ENCODE results near the gene PKIB.

Gene PKIB, protein sequence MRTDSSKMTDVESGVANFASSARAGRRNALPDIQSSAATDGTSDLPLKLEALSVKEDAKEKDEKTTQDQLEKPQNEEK

GRCh38 chr6:122609881-122610689 is at the start of gene PKIB:
Gene PKIB, plus strand, starts transcription at chr6:122610405. Its CDS starts 107,390 bp downstream, at chr6:122717795.
- no peak for TF ChIP-seq CTCF (IDR thresholded peaks at IDR 0.05; ENCODE audit: low read length, missing control alignments)
- peak within 1 kb of the TSS; percentile 57 for H3K4me3 ChIP-seq (replicated peaks; ENCODE audit: low read depth, low read length)
- DNase-seq (ENCODE audit: low read depth) = peak; percentile 55

GRCh38 chr6:122563364-122564052 is 46.7 kb upstream of the PKIB start:
- DNase-seq (ENCODE audit: low read depth) = no peak
- no peak overlapping the region for H3K4me3 ChIP-seq (replicated peaks; ENCODE audit: low read depth, low read length)
- TF ChIP-seq CTCF (IDR thresholded peaks at IDR 0.05; ENCODE audit: low read length, missing control alignments) = no peak

GRCh38 chr6:122564230-122564629 is 46.0 kb upstream of the PKIB start:
- TF ChIP-seq CTCF (IDR thresholded peaks at IDR 0.05; ENCODE audit: low read length, missing control alignments) = no peak
- DNase-seq (ENCODE audit: low read depth) = no peak
- no peak overlapping the region for H3K4me3 ChIP-seq (replicated peaks; ENCODE audit: low read depth, low read length)

DNA sequence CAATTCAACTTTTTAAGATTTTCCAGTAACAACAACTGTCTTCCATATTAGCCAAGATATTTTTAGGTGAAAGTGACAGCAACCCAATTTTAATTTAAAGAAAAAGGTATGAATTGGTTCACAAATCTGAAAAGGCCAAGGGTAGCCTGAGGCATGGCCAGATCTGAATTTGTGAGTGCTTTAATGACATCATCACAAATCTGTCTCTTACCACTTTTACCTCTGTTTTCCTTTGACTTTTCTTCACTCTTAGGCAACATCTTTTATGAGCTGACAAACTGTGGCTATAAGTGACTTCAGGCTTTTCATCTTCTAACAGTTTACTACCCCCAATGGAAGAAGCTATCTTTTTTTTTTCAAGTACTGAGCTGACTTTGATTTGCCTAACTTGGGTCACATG is 44.5 kb upstream of the PKIB start:
- H3K4me3 ChIP-seq (replicated peaks; ENCODE audit: low read depth, low read length) = no peak overlapping the region
- TF ChIP-seq CTCF (IDR thresholded peaks at IDR 0.05; ENCODE audit: low read length, missing control alignments) = no peak
- no peak for DNase-seq (ENCODE audit: low read depth)

DNA sequence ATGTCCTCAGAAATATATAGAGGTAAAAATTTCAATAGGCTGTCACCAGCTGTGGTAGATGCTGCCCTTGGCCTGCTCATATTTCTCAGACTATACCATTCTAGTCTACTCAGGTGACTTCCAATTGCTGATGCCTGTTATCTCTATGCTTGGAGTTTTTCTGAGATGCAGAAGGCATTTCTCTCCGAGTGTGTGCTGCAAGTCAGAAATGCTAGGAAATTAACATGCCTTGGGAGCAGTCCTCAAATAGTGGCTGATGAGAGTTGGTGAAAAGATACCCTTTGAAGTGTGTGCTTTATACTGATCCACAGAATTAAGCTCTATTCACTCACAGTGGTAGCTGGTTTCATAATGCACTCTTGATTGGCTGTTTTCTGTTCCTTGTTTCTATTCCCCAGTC is 43.2 kb upstream of the PKIB start:
- no peak overlapping the region for H3K4me3 ChIP-seq (replicated peaks; ENCODE audit: low read depth, low read length)
- TF ChIP-seq CTCF (IDR thresholded peaks at IDR 0.05; ENCODE audit: low read length, missing control alignments) = no peak
- no peak for DNase-seq (ENCODE audit: low read depth)

DNA sequence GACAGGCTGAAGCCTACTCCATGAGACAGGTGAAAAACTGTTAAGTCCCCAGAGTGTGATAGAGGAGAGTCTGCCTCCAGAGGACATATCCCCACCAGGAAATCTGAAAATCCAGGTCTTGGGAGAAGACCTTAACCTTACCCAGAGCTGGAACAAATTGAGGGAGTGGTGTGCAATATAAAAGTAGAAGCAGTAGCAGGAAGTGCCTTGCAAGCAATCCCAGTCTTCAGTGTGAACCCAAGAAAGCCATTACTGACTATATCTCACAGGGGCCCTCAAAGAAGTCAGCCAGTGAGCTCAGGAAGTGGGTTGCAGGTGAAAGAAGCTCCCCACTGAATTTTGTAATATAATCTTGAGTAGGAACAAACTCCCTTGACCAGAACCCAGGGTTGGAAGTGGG is 41.9 kb upstream of the PKIB start:
- TF ChIP-seq CTCF (IDR thresholded peaks at IDR 0.05; ENCODE audit: low read length, missing control alignments) = no peak
- no peak overlapping the region for H3K4me3 ChIP-seq (replicated peaks; ENCODE audit: low read depth, low read length)
- no peak for DNase-seq (ENCODE audit: low read depth)
